Gastroesophageal sphincter (tissue), 3 donors: ENCODE results near the gene GANAB.

Experiments
- EP300 ChIP-seq: sonication (generic); formaldehyde crosslinking; IDR thresholded peaks from one replicate; pipeline ENCODE4 v1.6.1; 2017; ENCODE audit warnings: antibody characterized with exemption, mild to moderate bottlenecking
- POLR2A ChIP-seq, 2 donors: fragments of 450-650 bp; IDR thresholded peaks; one replicate each; pipeline ENCODE4 v1.6.1; 2017; ENCODE audit warnings: antibody characterized with exemption in 2 of 2, mild to moderate bottlenecking in 2 of 2, moderate library complexity in 1 of 2
- POLR2AphosphoS5 ChIP-seq: sonication (generic); formaldehyde crosslinking; IDR thresholded peaks from one replicate; pipeline ENCODE4 v1.6.1; 2017; ENCODE audit warnings: antibody characterized with exemption
- TF ChIP-seq, protein P1 (sequence below), 4 experiments: fragments of 200-600 bp in 2 of 4; fragments of 450-650 bp in 2 of 4; sonication (generic) in 1 of 4; IDR thresholded peaks; one replicate each; pipeline ENCODE4 v1.5.1; 2017 to 2019; ENCODE audit warnings: antibody characterized with exemption in 4 of 4, mild to moderate bottlenecking in 2 of 4, moderate library complexity in 2 of 4

- peak; percentile 63 to 65 for TF ChIP-seq POLR2A (IDR thresholded peaks at IDR 0.05)
- TF ChIP-seq, protein P1, sequence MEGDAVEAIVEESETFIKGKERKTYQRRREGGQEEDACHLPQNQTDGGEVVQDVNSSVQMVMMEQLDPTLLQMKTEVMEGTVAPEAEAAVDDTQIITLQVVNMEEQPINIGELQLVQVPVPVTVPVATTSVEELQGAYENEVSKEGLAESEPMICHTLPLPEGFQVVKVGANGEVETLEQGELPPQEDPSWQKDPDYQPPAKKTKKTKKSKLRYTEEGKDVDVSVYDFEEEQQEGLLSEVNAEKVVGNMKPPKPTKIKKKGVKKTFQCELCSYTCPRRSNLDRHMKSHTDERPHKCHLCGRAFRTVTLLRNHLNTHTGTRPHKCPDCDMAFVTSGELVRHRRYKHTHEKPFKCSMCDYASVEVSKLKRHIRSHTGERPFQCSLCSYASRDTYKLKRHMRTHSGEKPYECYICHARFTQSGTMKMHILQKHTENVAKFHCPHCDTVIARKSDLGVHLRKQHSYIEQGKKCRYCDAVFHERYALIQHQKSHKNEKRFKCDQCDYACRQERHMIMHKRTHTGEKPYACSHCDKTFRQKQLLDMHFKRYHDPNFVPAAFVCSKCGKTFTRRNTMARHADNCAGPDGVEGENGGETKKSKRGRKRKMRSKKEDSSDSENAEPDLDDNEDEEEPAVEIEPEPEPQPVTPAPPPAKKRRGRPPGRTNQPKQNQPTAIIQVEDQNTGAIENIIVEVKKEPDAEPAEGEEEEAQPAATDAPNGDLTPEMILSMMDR (IDR thresholded peaks at IDR 0.05): peak in 1 of 4 experiments; percentile 3
- peak; percentile 73 for TF ChIP-seq POLR2AphosphoS5
- no peak for TF ChIP-seq EP300
Measured at GRCh38 chr11:62601372-62602140, 44.9 kb downstream of the GANAB start, which contains the start of gene MTA2.
